Left lobe of liver (tissue), 2 donors: Measurements from ENCODE around the gene NOS1AP. TPM values are rescaled to one million over a fixed set of nuclear protein-coding genes. Genes with fewer than 3 reads are reported as not detected.
A peak's percentile ranks its signal among the peaks of the same experiment; 100 is the strongest.
"Not testable (repeated sequence)": the region's sequence is repeated elsewhere in the genome, so short reads cannot be mapped to it uniquely, and the experiment has no call there.

Source experiments
- ATAC-seq: fragments of 200-7000 bp; cut with Tn5 transposase; one replicate; pipeline ENCODE4 v1.9.1; 2020; ENCODE audit warnings: mild to moderate bottlenecking, moderate library complexity
- DNase-seq: peaks from one replicate; pipeline ENCODE4 v3.0.0-alpha.2; 2020; ENCODE audit warnings: low spot score
- total RNA-seq: library from RNA; stranded (reverse); gene quantifications from one replicate; pipeline ENCODE4 v1.2.1, GENCODE V29; 2021
- donor health status: DM: no; HTN: no; CAD: no; lungs with moderate emphysema.
- donor health status: DM: no; HTN: yes; CAD: no.

Gene NOS1AP
- total RNA-seq, 1 donor from 2014 or later, result 17.4 TPM

- ATAC-seq (no peak), DNase-seq (no peak)
Observed at GRCh38 chr1:162390396-162391185, 321.1 kb downstream of the NOS1AP start.

- DNase-seq, result no peak
Observed at GRCh38 chr1:162391790-162392563, 322.5 kb downstream of the NOS1AP start.

GRCh38 chr1:162396201-162396906 is 326.9 kb downstream of the NOS1AP start:
- ATAC-seq, result no peak

More at GRCh38 chr1:162391790-162392563, 322.5 kb downstream of the NOS1AP start:
- ATAC-seq, result peak; percentile 49

GRCh38 chr1:162397039-162397448 is 327.6 kb downstream of the NOS1AP start:
- no peak for DNase-seq

More at GRCh38 chr1:162396201-162396906, 326.9 kb downstream of the NOS1AP start:
- DNase-seq, result no peak

GRCh38 chr1:162397943-162398560 is 328.6 kb downstream of the NOS1AP start:
- no peak for ATAC-seq
- DNase-seq, result no peak

More at GRCh38 chr1:162397039-162397448, 327.6 kb downstream of the NOS1AP start:
- peak; percentile 79 for ATAC-seq

- DNase-seq (no peak), ATAC-seq (no peak)
Observed at GRCh38 chr1:162398999-162399580, 329.6 kb downstream of the NOS1AP start.

GRCh38 chr1:162400790-162401355 is 331.4 kb downstream of the NOS1AP start:
- ATAC-seq, result no peak

GRCh38 chr1:162404550-162405160 is 335.2 kb downstream of the NOS1AP start:
- no peak for DNase-seq
- ATAC-seq, result no peak

More at GRCh38 chr1:162400790-162401355, 331.4 kb downstream of the NOS1AP start:
- DNase-seq, result no peak

- DNase-seq (no peak), ATAC-seq (no peak)
Observed at GRCh38 chr1:162405800-162406199, 336.3 kb downstream of the NOS1AP start.

- DNase-seq (no peak), ATAC-seq (no peak)
Observed at GRCh38 chr1:162406811-162407210, 337.3 kb downstream of the NOS1AP start.

GRCh38 chr1:162407539-162407938 is 338.0 kb downstream of the NOS1AP start:
- ATAC-seq (no peak), DNase-seq (no peak)

GRCh38 chr1:162412002-162412401 is 342.5 kb downstream of the NOS1AP start, which contains the start of gene SH2D1B:
Gene SH2D1B, minus strand, starts transcription at chr1:162412136. Its CDS starts 120 bp downstream, at chr1:162412016.
- DNase-seq (no peak), ATAC-seq (no peak)

- no peak for ATAC-seq
Observed at GRCh38 chr1:162416215-162416614, 346.7 kb downstream of the NOS1AP start.

GRCh38 chr1:162416909-162417308 is 347.4 kb downstream of the NOS1AP start:
- DNase-seq (no peak), ATAC-seq (no peak)

More at GRCh38 chr1:162416215-162416614, 346.7 kb downstream of the NOS1AP start:
- DNase-seq, result no peak

- DNase-seq, result no peak
- no peak for ATAC-seq
Observed at GRCh38 chr1:162417650-162418049, 348.2 kb downstream of the NOS1AP start.

GRCh38 chr1:162418584-162418983 is 349.1 kb downstream of the NOS1AP start:
- DNase-seq, ATAC-seq: not testable (repeated sequence)

- ATAC-seq, DNase-seq: not testable (repeated sequence)
Observed at GRCh38 chr1:162419450-162419931, 350.0 kb downstream of the NOS1AP start.
